ENCODE data around the gene ASTN1. TPM values are rescaled to one million over a fixed set of nuclear protein-coding genes. Genes with fewer than 3 reads are reported as not detected.

Gene ASTN1
- total and polyA plus RNA-seq, 2 of the 4 experiments (the other 2 are of a cell fraction): under 0.01 to 0.07 TPM

DNA sequence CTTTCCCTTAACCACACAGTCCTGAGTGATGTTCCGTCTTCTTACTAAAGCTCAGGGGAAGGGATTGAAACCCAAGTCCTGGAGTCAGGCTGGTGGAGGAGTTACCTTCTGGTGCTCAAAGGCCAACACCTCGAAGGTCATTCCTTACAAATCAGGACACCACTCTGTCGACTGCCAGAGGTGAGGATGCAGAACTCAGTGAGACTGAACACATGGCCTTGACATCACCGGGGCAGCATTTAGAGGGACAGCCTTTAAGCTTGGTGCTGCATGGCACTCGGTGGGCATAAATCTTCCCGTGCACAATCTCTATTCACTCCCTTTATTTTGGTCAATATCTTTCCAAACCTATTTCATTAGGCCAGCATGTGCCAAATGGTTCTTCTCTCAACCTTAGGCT is 130.9 kb downstream of the ASTN1 start:
- POLR2A ChIA-PET (ENCODE audit: unreplicated experiment): no interaction called here

More for the DNA sequence above, 130.9 kb downstream of the ASTN1 start:
- Histone ChIP-seq H3K4ac (ENCODE audit: low read depth, low read length) (no peak overlapping the region), H3K79me1 (ENCODE audit: low read depth in 1 of 2, low read length in 2 of 2) (no peaks in the 10 kb centered on the region), H3K9ac (ENCODE audit: low read depth, low read length) (no peak overlapping the region), H4K5ac (ENCODE audit: low read depth, low read length) (no peak overlapping the region), H3K4me2 (ENCODE audit: low read depth, low read length) (no peak overlapping the region), H2AFZ (replicated peaks; ENCODE audit: low read length, poor library complexity) (no peak overlapping the region), H2BK15ac (ENCODE audit: low read depth, low read length) (no peak overlapping the region), H3K27ac (ENCODE audit: insufficient read depth, low read length) (no peak overlapping the region), H2AK5ac (ENCODE audit: low read depth, low read length) (no peak overlapping the region), H3K14ac (replicated peaks; ENCODE audit: low read depth, low read length) (no peak overlapping the region), H3K23ac (ENCODE audit: low read depth, low read length) (no peak overlapping the region), H3K36me3 (ENCODE audit: control insufficient read depth, insufficient read depth, low read length) (no peaks in the 10 kb centered on the region), H2AK9ac (replicated peaks; ENCODE audit: low read depth, low read length, poor library complexity) (no peak overlapping the region), H3K4me1 (ENCODE audit: control insufficient read depth, insufficient read depth, low read length) (no peaks in the 10 kb centered on the region), H2BK5ac (ENCODE audit: low read depth, low read length, poor library complexity, severe bottlenecking) (no peak overlapping the region), H3K56ac (ENCODE audit: extremely low read depth, insufficient read depth, low read length) (no peak overlapping the region), H3K4me3 (ENCODE audit: insufficient read depth, low read depth, low read length) (no peak overlapping the region), H3K9me1 (ENCODE audit: insufficient read depth, low read length) (no peaks in the 10 kb centered on the region), H2BK20ac (ENCODE audit: low read depth, low read length) (no peak overlapping the region), H4K91ac (ENCODE audit: insufficient read depth, low read depth, low read length) (no peak overlapping the region), H4K8ac (ENCODE audit: low read depth in 2 of 2, low read length in 2 of 2) (no peak overlapping the region), H4K20me1 (ENCODE audit: insufficient read depth, low read length) (no peaks in the 10 kb centered on the region), H3K9me3 (ENCODE audit: control insufficient read depth, insufficient read depth, low read length) (no peaks in the 10 kb centered on the region), H2BK120ac (ENCODE audit: low read depth, low read length) (no peak overlapping the region), H3K27me3 (ENCODE audit: control insufficient read depth, insufficient read depth, low read length) (no peaks in the 10 kb centered on the region), H3K18ac (ENCODE audit: low read depth, low read length) (no peak overlapping the region)
- CTCF ChIA-PET: no interaction called here
- DNase-seq: no peak
- in situ Hi-C loops (cut with MboI; ENCODE audit: low sequenced_read_pairs): no loop called here
- no TSS peak for BruUV-seq (replicated peaks)
- intact Hi-C loops (cut with micrococcal nuclease): no loop called here
- dilution Hi-C loops (cut with HindIII; ENCODE audit: low sequenced_read_pairs, unreplicated experiment): no loop called here
- TF ChIP-seq BHLHE40 (IDR thresholded peaks at IDR 0.05; ENCODE audit: low read depth, low read length): no peak
- TF ChIP-seq RCOR1 (IDR thresholded peaks at IDR 0.05; ENCODE audit: insufficient replicate concordance, low read length): no peak
- no peak for TF ChIP-seq RFX5 (IDR thresholded peaks at IDR 0.05; ENCODE audit: low read depth, low read length)
- TF ChIP-seq NFE2L2 (IDR thresholded peaks at IDR 0.05; ENCODE audit: low read depth, low read length): no peak
- TF ChIP-seq MAZ (IDR thresholded peaks at IDR 0.05; ENCODE audit: borderline replicate concordance, low read depth, low read length): no peak
- no peak for TF ChIP-seq CEBPB (IDR thresholded peaks at IDR 0.05; ENCODE audit: low read depth, low read length)
- no peak for TF ChIP-seq FOS (IDR thresholded peaks at IDR 0.05; ENCODE audit: low read depth, low read length)
- TF ChIP-seq, protein P1, sequence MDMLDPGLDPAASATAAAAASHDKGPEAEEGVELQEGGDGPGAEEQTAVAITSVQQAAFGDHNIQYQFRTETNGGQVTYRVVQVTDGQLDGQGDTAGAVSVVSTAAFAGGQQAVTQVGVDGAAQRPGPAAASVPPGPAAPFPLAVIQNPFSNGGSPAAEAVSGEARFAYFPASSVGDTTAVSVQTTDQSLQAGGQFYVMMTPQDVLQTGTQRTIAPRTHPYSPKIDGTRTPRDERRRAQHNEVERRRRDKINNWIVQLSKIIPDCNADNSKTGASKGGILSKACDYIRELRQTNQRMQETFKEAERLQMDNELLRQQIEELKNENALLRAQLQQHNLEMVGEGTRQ (IDR thresholded peaks at IDR 0.05; ENCODE audit: low read depth, low read length): no peak
- no peak for TF ChIP-seq SMC3 (IDR thresholded peaks at IDR 0.05; ENCODE audit: low read depth, low read length)
- TF ChIP-seq, protein P2, sequence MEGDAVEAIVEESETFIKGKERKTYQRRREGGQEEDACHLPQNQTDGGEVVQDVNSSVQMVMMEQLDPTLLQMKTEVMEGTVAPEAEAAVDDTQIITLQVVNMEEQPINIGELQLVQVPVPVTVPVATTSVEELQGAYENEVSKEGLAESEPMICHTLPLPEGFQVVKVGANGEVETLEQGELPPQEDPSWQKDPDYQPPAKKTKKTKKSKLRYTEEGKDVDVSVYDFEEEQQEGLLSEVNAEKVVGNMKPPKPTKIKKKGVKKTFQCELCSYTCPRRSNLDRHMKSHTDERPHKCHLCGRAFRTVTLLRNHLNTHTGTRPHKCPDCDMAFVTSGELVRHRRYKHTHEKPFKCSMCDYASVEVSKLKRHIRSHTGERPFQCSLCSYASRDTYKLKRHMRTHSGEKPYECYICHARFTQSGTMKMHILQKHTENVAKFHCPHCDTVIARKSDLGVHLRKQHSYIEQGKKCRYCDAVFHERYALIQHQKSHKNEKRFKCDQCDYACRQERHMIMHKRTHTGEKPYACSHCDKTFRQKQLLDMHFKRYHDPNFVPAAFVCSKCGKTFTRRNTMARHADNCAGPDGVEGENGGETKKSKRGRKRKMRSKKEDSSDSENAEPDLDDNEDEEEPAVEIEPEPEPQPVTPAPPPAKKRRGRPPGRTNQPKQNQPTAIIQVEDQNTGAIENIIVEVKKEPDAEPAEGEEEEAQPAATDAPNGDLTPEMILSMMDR (conservative IDR thresholded peaks at IDR 0.05; ENCODE audit: low read depth, low read length): no peak
- no peak for TF ChIP-seq CHD1 (IDR thresholded peaks at IDR 0.05; ENCODE audit: low read depth, low read length)
- no peak for TF ChIP-seq MAFK (IDR thresholded peaks at IDR 0.05; ENCODE audit: low read depth, low read length)
- WGBS, 2 experiments (ENCODE audit: extremely low coverage in 2 of 2, insufficient read length in 1 of 2): no CpG with 5 or more reads among the region's 6 CpGs
- no peak for ATAC-seq (ENCODE audit: low read depth)

All from IMR-90 (cell line).